Fibroblast of peridontal ligament (primary cell): Measurements from ENCODE around the gene FNDC3B.

ENCODE experiments used
- DNase-seq: peaks from one replicate; pipeline ENCODE4 v3.0.0-alpha.2; 2010; ENCODE audit errors: extremely low read depth

Gene FNDC3B

DNA sequence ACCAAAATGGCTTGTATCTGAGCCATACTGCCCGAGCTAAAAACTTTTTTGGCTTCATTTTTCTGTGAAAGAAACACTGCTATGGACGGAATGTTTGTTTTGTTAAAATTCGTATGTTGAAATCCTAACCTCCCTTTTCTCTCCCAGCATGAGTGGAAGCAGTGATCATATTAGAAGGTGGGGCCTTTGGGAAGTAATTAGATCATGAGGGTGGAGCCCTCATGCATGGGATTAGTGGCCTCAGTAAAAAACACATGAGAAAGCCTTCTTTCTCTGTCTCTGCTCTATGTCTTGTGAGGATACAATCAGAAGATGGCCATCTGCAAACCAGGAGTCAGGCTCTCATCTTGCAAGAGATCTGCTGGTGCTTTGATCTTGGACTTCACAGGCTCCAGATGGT lies 7.4 kb upstream of the FNDC3B start:
- DNase-seq: peak; percentile 62

DNA sequence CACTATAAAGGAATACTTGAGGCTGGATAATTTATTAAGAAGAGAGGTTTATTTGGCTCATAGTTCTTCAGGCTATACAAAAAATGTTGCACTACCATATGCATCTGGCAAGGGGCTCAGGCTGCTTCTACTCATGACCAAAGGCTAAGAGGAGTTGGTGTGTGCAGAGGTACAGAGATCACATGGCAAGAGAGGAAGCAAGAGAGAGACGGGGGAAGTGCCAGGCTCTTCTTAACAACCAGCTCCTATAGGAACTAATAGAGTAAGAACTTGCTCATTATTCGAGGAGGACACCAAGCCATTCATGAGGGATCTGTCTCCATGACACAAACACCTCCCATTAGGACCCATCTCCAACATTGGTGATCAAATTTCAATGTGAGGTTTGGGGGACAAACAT lies 6.0 kb upstream of the FNDC3B start:
- DNase-seq: no peak

DNA sequence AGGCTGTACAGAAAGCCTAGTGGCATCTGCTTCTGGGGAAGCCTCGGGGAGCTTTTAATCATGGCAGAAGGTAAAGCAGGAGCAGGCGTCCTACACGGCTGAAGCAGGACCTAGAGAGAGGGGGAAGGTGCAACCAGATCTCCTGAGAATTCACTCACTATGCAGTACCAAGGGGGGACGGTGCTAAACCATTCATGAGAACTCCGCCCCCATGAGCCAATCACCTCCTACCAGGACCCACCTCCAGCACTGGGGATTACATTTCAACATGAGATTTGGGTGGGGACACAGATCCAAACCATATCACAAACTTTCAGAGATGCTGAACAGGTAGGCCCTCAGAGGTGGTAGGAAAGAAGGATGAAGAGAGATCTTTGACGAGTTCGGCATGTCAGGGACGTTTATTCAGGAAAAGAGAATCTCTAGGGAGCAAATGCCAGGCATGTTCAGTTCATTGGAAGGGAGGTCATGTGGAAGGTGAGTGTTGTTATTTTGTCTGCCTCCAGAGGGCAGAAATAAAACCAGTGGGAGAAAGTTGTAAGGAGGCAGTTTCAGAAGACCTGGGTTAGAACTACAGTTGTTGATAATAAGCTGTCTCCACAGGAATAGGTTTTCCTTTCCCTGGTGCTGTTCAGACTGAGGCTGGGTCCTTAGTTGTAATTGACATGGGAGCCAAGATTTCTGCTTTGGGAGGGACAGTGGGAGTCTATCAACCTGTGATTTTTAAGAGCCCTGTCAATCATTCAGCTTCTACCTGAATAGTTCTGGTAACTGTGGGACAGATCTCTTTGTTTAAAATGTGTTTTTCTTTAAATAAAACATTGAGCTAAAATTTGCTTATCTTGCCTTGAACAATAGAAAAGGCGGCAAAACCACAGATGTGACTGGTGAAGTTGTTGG lies 4.3 kb upstream of the FNDC3B start:
- DNase-seq: no peak

DNA sequence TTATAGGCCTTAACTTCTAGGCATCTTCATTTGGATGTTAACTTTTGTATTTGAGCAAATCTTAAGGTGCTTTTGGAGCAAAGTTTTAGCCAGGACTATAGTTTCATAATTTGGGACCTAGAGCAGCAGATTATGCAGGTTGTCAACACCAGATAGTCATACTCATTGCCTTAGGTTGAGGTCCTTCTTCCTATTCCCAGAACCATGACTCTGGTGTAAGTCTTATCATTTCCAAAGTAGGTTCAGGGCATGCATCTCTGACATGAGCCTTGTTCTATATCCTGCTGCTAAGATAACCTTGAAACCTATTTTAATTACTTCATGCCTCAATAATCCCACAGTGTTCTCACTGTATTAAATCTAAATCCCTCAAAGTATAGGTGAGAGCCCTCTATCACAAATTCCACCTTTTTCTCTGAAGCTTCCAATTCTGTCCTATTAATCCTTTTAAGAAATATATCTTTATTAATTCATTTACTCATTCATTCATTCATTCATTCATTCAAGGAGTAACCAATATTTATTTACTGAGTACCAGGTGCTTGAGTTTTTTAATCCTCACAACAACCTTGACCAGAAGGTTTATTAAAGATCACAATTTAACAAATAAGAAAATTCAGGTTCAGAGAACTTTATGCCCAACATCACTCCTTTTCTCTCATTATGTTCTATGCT lies 2.7 kb upstream of the FNDC3B start:
- DNase-seq: no peak

DNA sequence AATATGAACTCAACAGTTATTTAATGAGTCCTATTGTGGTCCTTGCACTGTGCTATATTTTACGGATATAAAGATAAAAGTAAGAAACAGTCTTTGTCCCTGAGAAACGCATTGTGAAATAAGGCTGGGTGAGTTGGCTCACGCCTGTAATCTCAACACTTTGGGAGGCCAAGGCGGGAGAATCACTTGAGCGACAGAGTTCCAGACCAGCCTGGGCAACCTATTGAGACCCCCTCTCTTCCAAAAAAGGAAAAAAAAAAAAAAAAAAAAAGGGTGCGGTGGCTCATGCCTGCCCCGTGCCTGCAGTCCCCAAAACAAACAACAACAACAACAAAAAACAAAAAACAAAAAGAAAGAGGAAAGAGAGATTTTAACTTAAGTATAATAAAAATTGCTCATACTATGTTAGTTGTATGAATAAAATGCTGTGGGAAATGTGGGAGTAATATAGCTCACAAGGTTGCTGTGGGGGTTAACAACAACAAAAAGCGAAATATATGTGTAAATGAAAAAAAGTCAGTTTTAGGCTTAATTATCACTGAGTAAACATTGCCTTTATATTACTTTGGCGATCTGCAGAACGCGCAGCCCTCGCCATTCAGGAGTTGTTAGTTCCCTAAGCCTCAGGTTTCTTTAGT lies 461 bp upstream of the FNDC3B start:
- DNase-seq: peak; percentile 46

DNA sequence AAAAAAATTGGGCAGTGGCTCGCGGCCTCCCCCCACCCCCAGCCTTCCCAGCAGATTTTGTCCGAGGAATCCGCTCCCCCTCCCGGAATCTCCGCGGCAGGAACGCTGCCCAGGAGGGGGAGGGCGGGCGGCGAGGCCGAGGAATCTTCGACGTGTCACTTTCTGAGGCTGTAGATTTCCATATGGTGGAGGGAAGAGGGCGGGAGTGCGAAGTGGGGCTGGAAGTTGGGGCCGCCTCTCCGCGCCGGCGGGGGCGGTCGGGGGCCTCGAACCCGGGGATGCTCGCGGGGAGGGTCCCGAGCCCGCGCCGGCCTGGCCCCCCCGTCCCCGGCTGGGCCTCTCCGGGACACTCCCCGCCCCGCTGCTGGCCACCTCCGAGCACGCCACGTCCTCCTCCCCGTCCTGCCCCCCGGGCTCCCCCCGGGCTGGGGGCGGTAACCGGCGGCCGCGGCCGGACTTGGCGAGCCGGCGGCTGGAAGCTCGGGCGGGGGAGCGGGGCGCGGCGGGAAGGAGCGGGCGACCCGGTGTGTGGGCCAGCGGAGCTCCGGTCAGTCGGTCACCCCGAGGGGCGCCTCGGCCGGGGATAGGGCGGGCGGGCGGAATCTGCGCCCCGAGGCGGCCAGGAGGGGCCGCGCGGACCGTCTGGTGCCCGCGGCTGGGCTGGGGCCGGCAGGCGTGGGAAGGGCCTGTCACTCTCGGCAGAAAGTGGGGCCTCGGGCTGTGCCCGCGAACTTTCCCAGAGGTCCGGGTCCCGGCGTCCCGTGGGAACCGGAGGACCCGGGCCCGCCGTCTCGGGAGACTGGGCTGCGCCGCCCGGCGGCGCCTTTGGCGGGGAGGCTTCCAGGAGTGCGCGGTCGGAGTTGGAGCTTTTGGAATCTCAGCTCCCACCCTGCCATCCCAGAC lies 951 bp downstream of the FNDC3B start:
- DNase-seq: peak; percentile 87

DNA sequence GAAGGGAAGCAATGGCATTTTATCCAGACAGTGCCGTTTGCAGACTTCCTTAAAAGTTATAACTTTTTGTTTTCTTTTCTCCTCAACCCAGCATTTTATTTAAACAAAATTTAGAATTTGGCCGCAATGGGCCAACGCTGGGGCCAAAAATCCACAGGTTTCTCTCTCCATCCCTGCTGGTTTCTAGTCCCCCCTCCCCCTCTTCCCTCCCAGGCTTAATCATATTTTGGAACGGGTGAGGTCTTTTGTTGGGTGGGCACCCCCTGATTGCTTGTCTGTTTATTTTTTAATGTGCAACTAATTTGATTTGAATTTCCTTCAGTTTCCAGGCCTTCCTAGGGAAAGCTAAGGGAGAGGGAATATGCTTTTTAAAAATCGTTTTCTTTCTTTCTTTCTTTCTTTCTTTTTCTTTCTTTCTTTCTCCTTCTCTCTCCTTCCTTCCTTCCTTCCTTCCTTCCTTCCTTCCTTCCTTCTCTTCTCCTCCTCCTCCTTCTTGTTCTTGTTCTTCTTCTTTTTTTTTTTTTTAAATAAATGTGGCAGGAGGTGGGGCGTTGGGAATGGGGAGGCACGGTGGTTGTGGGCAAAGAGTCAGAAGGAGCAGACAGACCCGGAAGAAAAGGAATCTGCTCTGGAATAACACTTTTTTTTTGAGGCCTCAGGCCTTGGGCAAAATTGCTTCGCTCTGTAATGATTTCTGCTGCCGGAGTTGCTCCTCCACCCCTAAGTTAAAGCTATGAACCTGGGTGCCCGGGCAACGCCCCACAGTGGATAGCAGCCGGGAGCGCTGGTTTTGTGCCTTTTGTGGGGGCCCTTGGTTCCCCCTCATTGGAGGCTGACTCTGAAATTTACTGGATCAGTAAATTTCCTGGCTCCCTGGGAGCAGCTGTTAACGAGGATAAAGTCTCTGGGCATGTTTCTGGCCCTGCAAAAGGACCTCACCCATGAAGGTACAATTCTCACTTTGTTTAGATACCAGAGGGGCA lies 1.9 kb downstream of the FNDC3B start:
- peak; percentile 71 for DNase-seq

DNA sequence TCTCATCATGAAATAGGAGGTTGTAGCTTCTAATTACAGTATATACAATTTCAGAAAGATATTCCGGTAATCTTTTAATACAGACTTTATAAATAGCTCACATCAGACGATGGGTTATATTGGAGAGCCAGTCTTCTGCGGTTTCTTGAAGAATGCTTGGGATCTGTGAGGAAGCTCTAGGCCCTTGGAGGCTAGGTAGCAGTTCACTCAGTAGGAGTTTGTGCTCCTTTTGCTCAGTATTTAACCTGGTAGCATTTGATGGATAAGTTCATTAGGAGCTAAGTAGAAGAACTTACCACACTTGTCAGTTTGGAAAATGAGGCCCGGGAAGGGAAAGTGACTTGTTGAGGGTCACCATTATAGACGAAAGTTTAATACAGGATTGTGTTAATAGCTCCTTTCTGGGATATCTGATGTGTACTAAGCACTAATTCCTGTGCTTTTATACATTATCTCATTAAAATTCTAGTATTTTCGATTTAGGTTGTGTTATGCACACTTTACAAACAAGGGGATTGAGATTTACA lies 2.8 kb downstream of the FNDC3B start:
- DNase-seq: peak; percentile 59

DNA sequence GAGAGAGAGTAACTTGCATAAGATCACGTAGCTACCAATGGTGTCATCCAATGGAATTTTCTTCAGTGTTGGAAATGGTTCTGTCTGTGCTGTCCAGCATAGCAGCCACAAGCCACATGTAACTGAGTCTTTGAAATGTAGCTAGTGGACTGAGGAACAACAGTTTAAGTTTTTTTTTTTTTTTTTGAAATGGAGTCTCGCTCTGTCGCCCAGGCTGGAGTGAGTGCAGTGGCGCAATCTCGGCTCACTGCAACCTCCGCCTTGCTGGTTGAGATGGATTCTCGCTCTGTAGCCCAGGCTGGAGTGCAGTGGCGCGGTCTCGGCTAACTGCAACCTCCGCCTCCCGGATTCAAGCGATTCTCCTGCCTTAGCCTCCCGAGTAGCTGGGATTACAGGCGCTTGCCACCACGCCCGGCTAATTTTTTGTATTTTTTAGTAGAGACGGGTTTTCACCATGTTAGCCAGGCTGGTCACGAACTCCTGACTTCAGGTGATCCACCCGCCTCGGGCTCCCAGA lies 3.3 kb downstream of the FNDC3B start:
- peak; percentile 67 for DNase-seq

DNA sequence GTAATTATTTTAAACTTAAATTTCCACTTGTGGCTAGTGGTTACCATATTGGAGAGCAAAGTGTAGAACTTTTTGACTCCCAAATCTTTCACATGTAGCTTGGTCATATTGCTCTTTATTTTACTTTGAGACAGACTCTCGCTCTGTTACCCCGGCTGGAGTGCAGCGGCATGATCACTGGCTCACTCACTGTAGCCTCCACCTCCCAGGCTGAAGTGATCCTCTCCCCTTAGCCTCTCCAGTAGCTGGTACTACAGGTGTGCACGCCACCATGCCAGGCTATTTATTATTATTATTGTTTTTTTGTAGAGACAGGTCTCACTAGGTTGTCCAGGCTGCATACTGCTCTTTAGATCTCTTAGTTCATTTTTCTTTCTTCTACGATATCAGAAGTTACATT lies 3.9 kb downstream of the FNDC3B start:
- no peak for DNase-seq

DNA sequence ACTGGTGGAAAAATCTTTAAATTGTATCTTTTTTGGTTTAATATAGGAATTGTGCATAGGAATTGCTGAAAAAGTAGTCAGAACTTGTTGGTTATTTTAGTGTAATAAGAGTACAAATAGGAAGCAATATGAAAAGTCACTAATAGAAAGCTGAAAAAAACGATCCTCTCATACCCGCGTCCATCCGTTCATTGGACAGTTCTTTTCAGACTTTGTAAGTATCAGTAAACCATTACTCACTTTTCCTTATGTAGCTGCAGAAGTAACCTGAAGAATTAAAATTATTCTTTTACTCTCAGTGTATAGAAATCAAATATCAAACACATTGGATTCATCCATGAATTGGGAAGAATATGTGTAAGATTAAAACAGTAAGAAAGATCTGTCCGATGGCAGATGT lies 4.4 kb downstream of the FNDC3B start:
- no peak for DNase-seq

DNA sequence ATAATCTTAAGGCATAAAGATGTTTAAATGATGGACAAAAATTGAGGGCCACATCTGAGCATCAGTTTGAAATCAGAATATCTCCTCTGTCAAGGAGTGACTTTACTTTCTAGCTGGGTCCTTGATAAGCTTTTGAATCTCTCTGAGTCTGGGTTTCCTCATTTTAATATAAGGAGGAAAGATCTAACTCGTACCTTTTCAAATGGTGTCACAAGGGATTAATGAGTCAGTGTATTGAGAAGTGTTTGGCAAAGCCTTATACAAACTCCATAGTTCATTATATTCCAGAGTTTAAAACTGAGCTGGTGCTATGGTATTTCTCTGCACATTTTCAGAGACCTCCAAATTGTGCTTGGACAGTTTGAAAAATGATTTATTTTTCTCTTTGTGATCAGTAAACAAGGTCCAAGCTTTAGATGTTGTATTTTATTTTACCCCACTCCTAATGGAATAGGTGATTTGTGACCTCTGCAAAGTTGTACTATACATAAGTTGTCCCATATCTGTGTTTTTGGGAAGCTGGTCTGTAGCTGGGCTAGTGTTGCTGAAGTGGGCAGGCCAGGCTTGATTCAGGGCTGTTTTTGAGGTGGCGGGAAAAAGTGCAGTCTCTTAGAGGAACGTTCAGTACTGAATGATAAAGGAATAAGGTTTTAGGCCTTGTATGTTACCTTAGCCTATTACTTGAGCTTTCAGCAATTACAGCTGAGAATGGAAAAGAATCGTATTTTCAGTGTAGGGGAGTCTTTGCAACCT lies 5.6 kb downstream of the FNDC3B start:
- DNase-seq: no peak

DNA sequence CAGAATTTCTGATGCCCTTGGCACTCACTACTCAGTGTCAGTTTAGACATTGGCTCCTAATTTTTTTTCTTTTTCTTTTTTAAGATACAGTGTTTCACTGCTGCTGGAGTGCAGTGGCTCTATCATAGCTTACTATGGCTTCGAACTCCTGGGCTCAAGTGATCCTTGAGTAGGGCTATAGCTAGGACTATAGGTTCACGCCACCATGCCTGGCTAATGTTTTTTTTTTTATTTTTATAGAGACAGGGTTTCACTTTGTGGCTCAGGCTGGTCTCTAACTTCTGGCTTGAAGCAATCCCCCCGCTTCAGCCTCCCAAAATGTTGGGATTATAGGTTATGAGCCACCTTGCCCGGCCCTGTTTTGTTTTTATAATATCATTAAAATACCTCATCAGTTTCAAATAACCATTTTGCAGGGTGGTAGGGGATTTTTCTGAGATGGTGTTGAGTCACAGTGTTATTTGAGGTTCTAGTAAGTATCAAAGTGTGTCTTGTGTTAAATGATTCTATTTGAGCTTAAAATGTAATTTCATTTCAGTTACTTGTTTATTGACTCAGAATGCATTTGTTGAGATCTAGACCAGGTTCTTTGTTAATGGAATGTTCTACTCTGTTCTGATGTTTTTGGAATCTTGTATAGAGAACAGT lies 7.0 kb downstream of the FNDC3B start:
- no peak for DNase-seq

DNA sequence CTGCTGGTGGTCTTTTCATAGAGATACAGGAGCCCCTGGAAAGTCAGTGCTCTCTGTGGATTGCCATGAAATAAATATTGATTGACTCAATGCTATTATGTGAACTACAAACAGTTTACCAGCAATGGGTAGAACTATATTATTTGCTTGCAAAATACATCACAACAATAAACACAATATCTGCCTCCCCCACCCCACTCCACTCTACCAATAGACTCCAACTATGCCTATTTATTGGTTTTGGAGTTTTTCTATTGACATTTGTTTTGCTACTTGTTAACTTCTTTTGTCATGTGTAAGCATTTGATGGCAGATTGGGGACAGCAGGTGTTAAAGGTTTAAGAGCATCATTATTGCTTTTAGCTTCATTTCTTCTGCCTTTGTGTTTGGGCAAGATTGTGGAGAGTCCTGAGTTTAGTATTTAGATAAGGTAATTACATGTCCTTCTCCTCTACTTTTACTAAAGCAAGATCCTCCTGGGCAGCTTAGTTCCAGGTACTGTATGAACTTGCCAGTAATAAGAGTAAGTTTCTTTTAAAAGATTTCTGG lies 8.3 kb downstream of the FNDC3B start:
- no peak for DNase-seq

DNA sequence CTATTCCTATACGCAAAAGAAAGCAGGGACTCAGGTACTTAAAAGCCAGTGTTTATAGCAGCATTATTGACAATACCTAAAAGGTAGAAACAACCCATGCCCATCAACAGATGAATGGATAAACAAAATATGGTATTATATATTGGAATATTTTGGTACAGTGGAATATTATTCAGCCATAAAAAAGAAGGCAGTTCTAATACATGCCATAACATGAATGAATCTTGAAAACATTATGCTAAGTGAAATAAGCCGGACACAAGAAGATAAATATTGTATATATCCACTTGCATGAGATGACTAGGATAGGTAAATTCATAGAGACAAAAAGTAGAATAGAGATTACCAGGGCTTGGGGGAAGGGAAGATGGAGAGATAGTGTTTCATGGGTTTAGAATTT lies 9.2 kb downstream of the FNDC3B start:
- no peak for DNase-seq

DNA sequence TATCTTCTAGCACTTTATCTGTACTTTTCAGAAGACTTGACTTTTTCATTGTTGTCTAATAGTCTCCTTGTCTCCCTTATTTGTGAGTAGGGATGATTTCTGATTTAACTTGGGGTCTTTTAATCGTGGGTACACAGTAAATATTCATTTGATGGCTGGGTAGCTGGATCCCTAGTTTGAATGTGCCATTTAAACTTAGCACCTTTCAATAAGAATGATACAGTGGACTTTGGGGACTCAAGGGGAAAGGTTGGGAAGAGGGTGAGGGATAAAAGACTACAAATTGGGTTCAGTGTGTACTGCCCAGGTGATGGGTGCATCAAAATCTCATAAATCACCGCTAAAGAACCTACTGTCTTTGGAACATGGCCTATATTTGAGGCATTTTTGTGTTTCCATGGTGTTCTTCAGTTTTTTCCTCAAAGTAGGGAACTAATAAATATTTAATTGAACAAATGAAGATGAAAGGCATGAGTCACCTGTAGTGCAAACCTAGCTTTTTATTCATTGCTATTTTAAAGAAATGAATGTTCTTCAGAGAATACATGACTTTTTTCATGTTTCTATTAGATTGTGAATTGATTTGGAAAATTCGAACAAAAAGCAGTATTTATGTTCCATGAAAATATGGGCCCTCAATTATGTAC lies 12.1 kb downstream of the FNDC3B start:
- no peak for DNase-seq

DNA sequence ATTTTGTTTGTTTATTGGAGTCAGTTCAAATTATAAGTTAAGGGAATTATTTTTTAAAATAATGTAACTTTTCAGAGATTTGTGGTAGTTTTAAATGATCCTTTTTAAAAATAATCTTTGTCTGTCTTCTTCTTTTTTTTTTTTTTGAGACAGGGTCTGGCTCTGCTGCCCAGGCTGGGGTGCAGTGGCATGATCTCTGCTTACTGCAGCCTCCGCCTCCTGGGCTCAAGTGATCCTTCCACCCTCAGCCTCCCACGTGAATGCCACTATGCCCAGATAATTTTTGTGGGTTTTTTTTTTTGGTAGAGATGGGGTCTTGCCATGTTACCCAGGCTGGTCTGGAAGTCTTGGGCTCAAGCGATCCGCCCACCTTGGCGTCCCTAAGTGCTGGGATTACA lies 12.6 kb downstream of the FNDC3B start:
- DNase-seq: no peak

DNA sequence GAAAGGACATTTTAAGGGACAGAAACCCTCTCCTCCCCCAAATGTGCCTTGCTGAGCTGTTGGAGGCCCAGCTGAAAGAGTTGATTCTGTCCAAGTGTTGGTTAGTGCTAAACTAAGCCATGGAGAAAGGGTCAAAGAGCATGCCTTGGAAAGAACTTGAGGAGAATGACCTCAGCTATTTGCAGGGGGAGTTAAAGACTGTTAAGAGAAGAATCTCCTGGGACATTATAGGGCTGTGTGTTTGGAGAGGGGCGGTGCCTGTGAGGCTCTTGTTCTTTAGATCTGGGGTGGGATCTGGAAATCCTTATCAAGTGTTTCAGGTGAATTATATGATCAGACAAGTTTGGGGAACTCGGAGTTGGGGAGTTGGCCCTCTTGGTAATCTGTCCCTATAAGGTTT lies 13.0 kb downstream of the FNDC3B start:
- DNase-seq: no peak
